DOHH2 (cell line): Measurements from ENCODE around the gene CATSPERE.
"Not testable (repeated sequence)": the region's sequence is repeated elsewhere in the genome, so short reads cannot be mapped to it uniquely, and the experiment has no call there.

ENCODE experiments used
- H3F3A ChIP-seq: fragments of 200-600 bp; sonication (generic), shearing (Covaris generic); 2 replicates; pipeline ENCODE4 v1.6.0; 2016; ENCODE audit warnings: antibody characterized with exemption, mild to moderate bottlenecking; ENCODE audit not compliant: control insufficient read depth, insufficient read depth
- H3K27ac ChIP-seq: fragments of 200-600 bp; sonication (generic); 2 replicates; pipeline ENCODE4 v1.5.1; 2014; ENCODE audit warnings: low read depth, mild to moderate bottlenecking, low read length, moderate library complexity
- H3K27me3 ChIP-seq: fragments of 200-600 bp; sonication (generic); 2 replicates; pipeline ENCODE4 v1.6.1; 2014; ENCODE audit warnings: mild to moderate bottlenecking, low read length, mixed read lengths; ENCODE audit not compliant: control insufficient read depth
- H3K36me3 ChIP-seq: fragments of 200-600 bp; sonication (generic); 2 replicates; pipeline ENCODE4 v1.6.1; 2014; ENCODE audit warnings: mild to moderate bottlenecking, low read length, moderate library complexity, mixed read lengths; ENCODE audit not compliant: control insufficient read depth
- H3K4me1 ChIP-seq: fragments of 200-600 bp; sonication (generic); 2 replicates; pipeline ENCODE4 v1.6.1; 2014; ENCODE audit warnings: mild to moderate bottlenecking, low read length, mixed read lengths; ENCODE audit not compliant: control insufficient read depth
- H3K4me2 ChIP-seq: fragments of 200-600 bp; sonication (generic); 2 replicates; pipeline ENCODE4 v1.6.0; 2014; ENCODE audit warnings: mild to moderate bottlenecking, low read length, moderate library complexity
- H3K4me3 ChIP-seq: fragments of 200-600 bp; sonication (generic); 2 replicates; pipeline ENCODE4 v1.5.1; 2014; ENCODE audit warnings: mild to moderate bottlenecking, low read length, mixed read lengths
- H3K79me2 ChIP-seq: fragments of 200-600 bp; sonication (generic); 2 replicates; pipeline ENCODE4 v1.6.1; 2014; ENCODE audit warnings: mild to moderate bottlenecking, low read length, mixed read lengths; ENCODE audit not compliant: control insufficient read depth
- H3K9me2 ChIP-seq: fragments of 200-600 bp; sonication (generic); replicated peaks from 2 replicates; pipeline ENCODE4 v1.6.1; 2014; ENCODE audit warnings: mild to moderate bottlenecking, low read length, mixed read lengths; ENCODE audit not compliant: control insufficient read depth
- H3K9me3 ChIP-seq: fragments of 200-600 bp; sonication (generic); 2 replicates; pipeline ENCODE4 v1.6.1; 2014; ENCODE audit warnings: antibody characterized with exemption, low read length, mixed read lengths; ENCODE audit not compliant: control insufficient read depth, insufficient read depth
- H4K20me1 ChIP-seq: fragments of 200-600 bp; sonication (generic); 2 replicates; pipeline ENCODE4 v1.6.0; 2014; ENCODE audit warnings: low read depth, mild to moderate bottlenecking, antibody characterized with exemption, low read length, moderate library complexity; ENCODE audit not compliant: control insufficient read depth, insufficient read depth
- EZH2phosphoT487 ChIP-seq: fragments of 200-600 bp; sonication (generic); IDR thresholded peaks from 2 replicates; pipeline ENCODE4 v1.6.1; 2017; ENCODE audit warnings: borderline replicate concordance, mild to moderate bottlenecking, antibody characterized with exemption, low read length, moderate library complexity, mixed read lengths
- TF ChIP-seq, protein P1 (sequence below): fragments of 200-600 bp; sonication (generic); IDR thresholded peaks from one replicate; pipeline ENCODE4 v1.5.1; 2014; ENCODE audit warnings: antibody characterized with exemption, mild to moderate bottlenecking, low read depth, low read length; ENCODE audit not compliant: poor library complexity, severe bottlenecking

CATSPERE gene

DNA sequence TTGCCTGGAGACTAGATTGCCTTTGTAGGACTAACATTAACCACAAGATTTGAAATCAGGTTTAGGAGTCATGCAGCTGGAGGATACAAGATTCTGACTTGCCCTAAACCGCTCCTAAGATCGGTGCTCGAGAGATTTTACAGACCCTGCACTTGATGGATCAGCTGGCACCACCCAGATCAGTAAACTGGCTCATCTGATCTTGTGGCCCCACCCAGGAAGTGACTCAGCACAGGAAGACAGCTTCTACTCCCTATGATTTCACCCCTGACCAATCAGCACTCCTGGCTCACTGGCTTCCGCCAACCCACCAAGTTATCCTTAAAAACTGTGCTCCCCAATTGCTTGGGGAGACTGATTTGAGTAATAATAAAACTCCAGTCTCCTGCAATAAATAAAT, 876 bp upstream of the CATSPERE start:
- H3K9me3 ChIP-seq, result no peaks in the 10 kb centered on the region
- H3K79me2 ChIP-seq, result no peaks in the 10 kb centered on the region
- H3F3A ChIP-seq, result peaks cover 12% of the 10 kb centered on the region
- peaks cover 17% of the 10 kb centered on the region for H3K4me1 ChIP-seq
- H3K4me3 ChIP-seq, result no peak overlapping the region
- no peak overlapping the region for H3K27ac ChIP-seq
- no peaks in the 10 kb centered on the region for H4K20me1 ChIP-seq
- no peaks in the 10 kb centered on the region for H3K9me2 ChIP-seq
- no peaks in the 10 kb centered on the region for H3K27me3 ChIP-seq
- TF ChIP-seq, protein P1, sequence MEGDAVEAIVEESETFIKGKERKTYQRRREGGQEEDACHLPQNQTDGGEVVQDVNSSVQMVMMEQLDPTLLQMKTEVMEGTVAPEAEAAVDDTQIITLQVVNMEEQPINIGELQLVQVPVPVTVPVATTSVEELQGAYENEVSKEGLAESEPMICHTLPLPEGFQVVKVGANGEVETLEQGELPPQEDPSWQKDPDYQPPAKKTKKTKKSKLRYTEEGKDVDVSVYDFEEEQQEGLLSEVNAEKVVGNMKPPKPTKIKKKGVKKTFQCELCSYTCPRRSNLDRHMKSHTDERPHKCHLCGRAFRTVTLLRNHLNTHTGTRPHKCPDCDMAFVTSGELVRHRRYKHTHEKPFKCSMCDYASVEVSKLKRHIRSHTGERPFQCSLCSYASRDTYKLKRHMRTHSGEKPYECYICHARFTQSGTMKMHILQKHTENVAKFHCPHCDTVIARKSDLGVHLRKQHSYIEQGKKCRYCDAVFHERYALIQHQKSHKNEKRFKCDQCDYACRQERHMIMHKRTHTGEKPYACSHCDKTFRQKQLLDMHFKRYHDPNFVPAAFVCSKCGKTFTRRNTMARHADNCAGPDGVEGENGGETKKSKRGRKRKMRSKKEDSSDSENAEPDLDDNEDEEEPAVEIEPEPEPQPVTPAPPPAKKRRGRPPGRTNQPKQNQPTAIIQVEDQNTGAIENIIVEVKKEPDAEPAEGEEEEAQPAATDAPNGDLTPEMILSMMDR, result no peak
- TF ChIP-seq EZH2phosphoT487, result no peak
- no peak overlapping the region for H3K4me2 ChIP-seq
- H3K36me3 ChIP-seq, result no peaks in the 10 kb centered on the region

DNA sequence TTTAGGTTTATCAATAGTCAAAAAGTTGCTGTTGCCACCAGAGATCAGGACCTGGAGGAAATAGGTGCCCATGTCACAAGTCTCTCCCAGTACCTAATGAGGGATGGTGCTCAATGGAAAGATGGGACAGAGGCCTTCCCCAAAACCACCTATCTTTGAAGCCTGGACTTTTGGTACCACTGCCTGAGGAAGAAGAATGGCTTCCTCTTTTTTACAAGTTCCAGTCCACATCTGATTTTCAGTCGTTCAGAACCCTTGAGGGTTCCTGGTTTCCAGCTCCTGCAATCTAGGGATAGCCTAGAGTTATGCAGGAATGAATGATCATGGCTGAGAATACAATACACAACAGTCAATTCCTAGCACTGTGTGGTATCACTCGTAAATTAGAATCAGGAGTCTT, 5.7 kb downstream of the CATSPERE start:
- no peaks in the 10 kb centered on the region for H3K79me2 ChIP-seq
- no peak for TF ChIP-seq EZH2phosphoT487
- TF ChIP-seq, protein P1, result no peak

DNA sequence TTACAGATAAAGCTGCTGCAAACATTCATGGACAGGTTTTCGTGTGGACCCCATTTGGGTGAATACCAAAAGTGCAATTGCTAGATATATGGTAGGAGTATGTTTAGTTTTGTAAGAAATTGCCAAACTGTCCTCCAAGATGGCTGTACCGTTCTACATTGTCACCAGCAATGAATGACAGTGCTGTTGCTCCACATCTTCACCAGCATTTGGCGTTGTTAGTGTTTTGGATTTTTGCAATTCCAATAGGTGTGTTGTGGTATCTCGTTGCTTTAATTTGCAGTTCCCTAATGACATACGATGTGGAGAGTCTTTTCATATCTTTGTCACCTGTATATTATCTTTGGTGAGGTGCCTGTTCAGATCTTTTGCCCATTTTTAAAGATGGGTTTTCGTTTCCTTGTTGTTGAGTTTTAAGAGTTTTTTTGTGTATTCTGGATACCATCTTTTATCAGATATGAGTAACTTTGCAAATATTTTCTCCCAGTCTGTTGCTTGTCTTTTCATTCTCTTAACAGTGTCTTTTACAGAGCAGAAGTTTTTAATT, 12.1 kb downstream of the CATSPERE start:
- Histone ChIP-seq H3K36me3 (no peaks in the 10 kb centered on the region), H3F3A (no peaks in the 10 kb centered on the region), H3K4me3 (no peak overlapping the region), H3K79me2 (no peaks in the 10 kb centered on the region), H3K4me1 (no peaks in the 10 kb centered on the region), H4K20me1 (no peaks in the 10 kb centered on the region), H3K9me2 (no peaks in the 10 kb centered on the region), H3K27me3 (no peaks in the 10 kb centered on the region), H3K27ac (no peak overlapping the region), H3K9me3 (no peaks in the 10 kb centered on the region), H3K4me2 (no peak overlapping the region)
- TF ChIP-seq, protein P1, result no peak
- no peak for TF ChIP-seq EZH2phosphoT487

More for the DNA sequence above, 5.7 kb downstream of the CATSPERE start:
- no peak overlapping the region for H3K4me3 ChIP-seq
- H3K4me1 ChIP-seq, result peaks cover 2% of the 10 kb centered on the region
- no peaks in the 10 kb centered on the region for H3K9me2 ChIP-seq
- H3K36me3 ChIP-seq, result no peaks in the 10 kb centered on the region
- H3K27ac ChIP-seq, result no peak overlapping the region
- no peaks in the 10 kb centered on the region for H4K20me1 ChIP-seq
- H3K27me3 ChIP-seq, result no peaks in the 10 kb centered on the region
- H3K4me2 ChIP-seq, result no peak overlapping the region
- H3F3A ChIP-seq, result peaks cover 12% of the 10 kb centered on the region
- no peaks in the 10 kb centered on the region for H3K9me3 ChIP-seq

DNA sequence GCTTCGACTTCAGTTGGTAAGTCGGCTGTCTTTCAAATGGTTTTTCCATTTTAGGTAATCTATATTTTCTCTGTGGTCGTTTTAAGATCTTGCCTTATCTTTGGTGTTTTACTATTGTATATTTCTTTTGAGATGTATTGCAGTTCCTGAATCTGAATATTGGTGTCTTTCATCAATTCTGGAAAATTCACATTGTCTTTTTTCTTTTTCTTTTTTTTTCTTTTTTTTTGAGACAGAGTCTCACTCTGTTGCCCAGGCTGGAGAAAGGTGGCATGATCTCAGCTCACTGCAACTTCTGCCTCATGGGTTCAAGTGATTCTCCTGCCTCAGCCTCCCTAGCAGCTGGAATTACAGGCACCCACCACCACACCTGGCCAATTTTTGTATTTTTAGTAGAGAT, 23.9 kb downstream of the CATSPERE start:
- H3K27me3 ChIP-seq, H3K79me2 ChIP-seq, H3K9me2 ChIP-seq, H3K9me3 ChIP-seq, H3F3A ChIP-seq, H3K4me2 ChIP-seq, H3K36me3 ChIP-seq, H3K27ac ChIP-seq, H3K4me3 ChIP-seq, H3K4me1 ChIP-seq, H4K20me1 ChIP-seq: not testable (repeated sequence)
